HepG2 (cell line): ENCODE measurements around the gene GGACT.

Experiments used
- HDAC1 ChIP-seq: sonication (generic); formaldehyde crosslinking; IDR thresholded peaks from 2 replicates; pipeline ENCODE4 v1.5.1; 2020; ENCODE audit warnings: mild to moderate bottlenecking, missing genetic modification reagents
- KLF6 ChIP-seq: IDR thresholded peaks from 2 replicates; pipeline ENCODE4 v1.8.0; 2016; ENCODE audit warnings: missing biosample characterization, missing genetic modification reagents
- KMT2A ChIP-seq: sonication (generic); formaldehyde crosslinking; IDR thresholded peaks from 2 replicates; pipeline ENCODE4 v1.4.0; 2020; ENCODE audit warnings: missing genetic modification reagents
- NR1H2 ChIP-seq: sonication (generic); formaldehyde crosslinking; IDR thresholded peaks from 2 replicates; pipeline ENCODE4 v1.8.1; 2022; ENCODE audit warnings: low read depth, missing genetic modification reagents, borderline replicate concordance
- RFX5 ChIP-seq: IDR thresholded peaks from 2 replicates; pipeline ENCODE4 v1.6.1; 2011; ENCODE audit warnings: low read depth, low read length, improper control_type of control experiment
- SP5 ChIP-seq: IDR thresholded peaks from 2 replicates; pipeline ENCODE4 v1.6.1; 2016; ENCODE audit warnings: low read depth, borderline replicate concordance
- TAF1 ChIP-seq: sonication (generic); formaldehyde crosslinking; IDR thresholded peaks from 2 replicates; pipeline ENCODE4 v1.4.0; 2020; ENCODE audit warnings: missing genetic modification reagents
- ZFYVE20 ChIP-seq: sonication (generic); formaldehyde crosslinking; IDR thresholded peaks from 2 replicates; pipeline ENCODE4 v1.8.0; 2023; ENCODE audit warnings: low read depth, mild to moderate bottlenecking, moderate library complexity, missing genetic modification reagents, borderline replicate concordance
- ZNF160 ChIP-seq: sonication (generic); formaldehyde crosslinking; IDR thresholded peaks from 2 replicates; pipeline ENCODE4 v1.8.0; 2022; ENCODE audit warnings: mild to moderate bottlenecking, inconsistent platforms, missing genetic modification reagents
- ZNF263 ChIP-seq: sonication (generic); formaldehyde crosslinking; IDR thresholded peaks from 2 replicates; pipeline ENCODE4 v1.4.0; 2020; ENCODE audit warnings: missing genetic modification reagents
- ZNF547 ChIP-seq: sonication (generic); formaldehyde crosslinking; IDR thresholded peaks from 2 replicates; pipeline ENCODE4 v1.5.1; 2020; ENCODE audit warnings: mild to moderate bottlenecking, missing genetic modification reagents
- TF ChIP-seq, protein P1 (sequence below): sonication (generic); formaldehyde crosslinking; IDR thresholded peaks from 2 replicates; pipeline ENCODE4 v1.5.0; 2020; ENCODE audit warnings: mild to moderate bottlenecking, missing genetic modification reagents, moderate library complexity
- TF ChIP-seq, protein P2 (sequence below): sonication (generic); formaldehyde crosslinking; IDR thresholded peaks from 2 replicates; pipeline ENCODE4 v1.4.0; 2020; ENCODE audit warnings: missing genetic modification reagents

DNA sequence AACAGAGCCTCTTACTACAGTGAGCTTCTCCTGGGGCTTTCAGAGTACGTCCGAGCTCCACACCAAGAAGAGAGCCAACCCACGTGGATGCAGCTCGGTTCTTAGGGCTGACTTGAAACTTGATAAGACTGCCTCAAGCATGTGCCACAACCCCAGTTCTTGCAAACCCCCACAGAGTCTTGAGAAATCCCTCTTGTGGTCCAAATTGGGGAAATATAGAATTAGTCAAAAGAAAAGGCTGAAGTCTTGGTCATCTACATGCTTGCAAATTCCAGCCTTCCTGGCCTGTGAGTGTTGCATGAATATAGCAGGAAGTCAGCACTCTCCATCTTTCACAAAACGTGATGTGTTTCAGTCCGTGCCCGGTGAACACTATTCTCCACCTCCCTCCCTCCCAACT, 95.2 kb downstream of the GGACT start:
- TF ChIP-seq, protein P1, sequence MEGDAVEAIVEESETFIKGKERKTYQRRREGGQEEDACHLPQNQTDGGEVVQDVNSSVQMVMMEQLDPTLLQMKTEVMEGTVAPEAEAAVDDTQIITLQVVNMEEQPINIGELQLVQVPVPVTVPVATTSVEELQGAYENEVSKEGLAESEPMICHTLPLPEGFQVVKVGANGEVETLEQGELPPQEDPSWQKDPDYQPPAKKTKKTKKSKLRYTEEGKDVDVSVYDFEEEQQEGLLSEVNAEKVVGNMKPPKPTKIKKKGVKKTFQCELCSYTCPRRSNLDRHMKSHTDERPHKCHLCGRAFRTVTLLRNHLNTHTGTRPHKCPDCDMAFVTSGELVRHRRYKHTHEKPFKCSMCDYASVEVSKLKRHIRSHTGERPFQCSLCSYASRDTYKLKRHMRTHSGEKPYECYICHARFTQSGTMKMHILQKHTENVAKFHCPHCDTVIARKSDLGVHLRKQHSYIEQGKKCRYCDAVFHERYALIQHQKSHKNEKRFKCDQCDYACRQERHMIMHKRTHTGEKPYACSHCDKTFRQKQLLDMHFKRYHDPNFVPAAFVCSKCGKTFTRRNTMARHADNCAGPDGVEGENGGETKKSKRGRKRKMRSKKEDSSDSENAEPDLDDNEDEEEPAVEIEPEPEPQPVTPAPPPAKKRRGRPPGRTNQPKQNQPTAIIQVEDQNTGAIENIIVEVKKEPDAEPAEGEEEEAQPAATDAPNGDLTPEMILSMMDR (CRISPR knock-in tag), result no peak
- TF ChIP-seq KLF6, result no peak
- TF ChIP-seq HDAC1 (CRISPR knock-in tag), result no peak
- no peak for TF ChIP-seq KMT2A (CRISPR knock-in tag)
- TF ChIP-seq RFX5, result no peak
- no peak for TF ChIP-seq ZNF547 (CRISPR knock-in tag)
- no peak for TF ChIP-seq NR1H2 (CRISPR knock-in tag)
- no peak for TF ChIP-seq ZNF160 (CRISPR knock-in tag)
- no peak for TF ChIP-seq SP5
- no peak for TF ChIP-seq ZNF263 (CRISPR knock-in tag)
- TF ChIP-seq TAF1, result no peak
- TF ChIP-seq, protein P2, sequence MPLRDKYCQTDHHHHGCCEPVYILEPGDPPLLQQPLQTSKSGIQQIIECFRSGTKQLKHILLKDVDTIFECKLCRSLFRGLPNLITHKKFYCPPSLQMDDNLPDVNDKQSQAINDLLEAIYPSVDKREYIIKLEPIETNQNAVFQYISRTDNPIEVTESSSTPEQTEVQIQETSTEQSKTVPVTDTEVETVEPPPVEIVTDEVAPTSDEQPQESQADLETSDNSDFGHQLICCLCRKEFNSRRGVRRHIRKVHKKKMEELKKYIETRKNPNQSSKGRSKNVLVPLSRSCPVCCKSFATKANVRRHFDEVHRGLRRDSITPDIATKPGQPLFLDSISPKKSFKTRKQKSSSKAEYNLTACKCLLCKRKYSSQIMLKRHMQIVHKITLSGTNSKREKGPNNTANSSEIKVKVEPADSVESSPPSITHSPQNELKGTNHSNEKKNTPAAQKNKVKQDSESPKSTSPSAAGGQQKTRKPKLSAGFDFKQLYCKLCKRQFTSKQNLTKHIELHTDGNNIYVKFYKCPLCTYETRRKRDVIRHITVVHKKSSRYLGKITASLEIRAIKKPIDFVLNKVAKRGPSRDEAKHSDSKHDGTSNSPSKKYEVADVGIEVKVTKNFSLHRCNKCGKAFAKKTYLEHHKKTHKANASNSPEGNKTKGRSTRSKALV, result no peak
- TF ChIP-seq ZFYVE20 (CRISPR knock-in tag), result no peak
